DOHH2 (cell line): Measurements from ENCODE around the gene IFITM1.

Experiments used
- H3F3A ChIP-seq: fragments of 200-600 bp; sonication (generic), shearing (Covaris generic); 2 replicates; pipeline ENCODE4 v1.6.0; 2016; ENCODE audit warnings: antibody characterized with exemption, mild to moderate bottlenecking; ENCODE audit not compliant: control insufficient read depth, insufficient read depth
- H3K27ac ChIP-seq: fragments of 200-600 bp; sonication (generic); 2 replicates; pipeline ENCODE4 v1.5.1; 2014; ENCODE audit warnings: low read depth, mild to moderate bottlenecking, low read length, moderate library complexity
- H3K27me3 ChIP-seq: fragments of 200-600 bp; sonication (generic); 2 replicates; pipeline ENCODE4 v1.6.1; 2014; ENCODE audit warnings: mild to moderate bottlenecking, low read length, mixed read lengths; ENCODE audit not compliant: control insufficient read depth
- H3K36me3 ChIP-seq: fragments of 200-600 bp; sonication (generic); 2 replicates; pipeline ENCODE4 v1.6.1; 2014; ENCODE audit warnings: mild to moderate bottlenecking, low read length, moderate library complexity, mixed read lengths; ENCODE audit not compliant: control insufficient read depth
- H3K4me1 ChIP-seq: fragments of 200-600 bp; sonication (generic); 2 replicates; pipeline ENCODE4 v1.6.1; 2014; ENCODE audit warnings: mild to moderate bottlenecking, low read length, mixed read lengths; ENCODE audit not compliant: control insufficient read depth
- H3K4me2 ChIP-seq: fragments of 200-600 bp; sonication (generic); 2 replicates; pipeline ENCODE4 v1.6.0; 2014; ENCODE audit warnings: mild to moderate bottlenecking, low read length, moderate library complexity
- H3K4me3 ChIP-seq: fragments of 200-600 bp; sonication (generic); 2 replicates; pipeline ENCODE4 v1.5.1; 2014; ENCODE audit warnings: mild to moderate bottlenecking, low read length, mixed read lengths
- H3K79me2 ChIP-seq: fragments of 200-600 bp; sonication (generic); 2 replicates; pipeline ENCODE4 v1.6.1; 2014; ENCODE audit warnings: mild to moderate bottlenecking, low read length, mixed read lengths; ENCODE audit not compliant: control insufficient read depth
- H3K9me2 ChIP-seq: fragments of 200-600 bp; sonication (generic); replicated peaks from 2 replicates; pipeline ENCODE4 v1.6.1; 2014; ENCODE audit warnings: mild to moderate bottlenecking, low read length, mixed read lengths; ENCODE audit not compliant: control insufficient read depth
- H3K9me3 ChIP-seq: fragments of 200-600 bp; sonication (generic); 2 replicates; pipeline ENCODE4 v1.6.1; 2014; ENCODE audit warnings: antibody characterized with exemption, low read length, mixed read lengths; ENCODE audit not compliant: control insufficient read depth, insufficient read depth
- H4K20me1 ChIP-seq: fragments of 200-600 bp; sonication (generic); 2 replicates; pipeline ENCODE4 v1.6.0; 2014; ENCODE audit warnings: low read depth, mild to moderate bottlenecking, antibody characterized with exemption, low read length, moderate library complexity; ENCODE audit not compliant: control insufficient read depth, insufficient read depth
- CTCF ChIP-seq: fragments of 200-600 bp; sonication (generic); IDR thresholded peaks from one replicate; pipeline ENCODE4 v1.5.1; 2014; ENCODE audit warnings: antibody characterized with exemption, mild to moderate bottlenecking, low read depth, low read length; ENCODE audit not compliant: poor library complexity, severe bottlenecking
- EZH2phosphoT487 ChIP-seq: fragments of 200-600 bp; sonication (generic); IDR thresholded peaks from 2 replicates; pipeline ENCODE4 v1.6.1; 2017; ENCODE audit warnings: borderline replicate concordance, mild to moderate bottlenecking, antibody characterized with exemption, low read length, moderate library complexity, mixed read lengths

The IFITM1 gene

GRCh38 chr11:304061-304506 is 9.8 kb upstream of the IFITM1 start:
- Histone ChIP-seq H3K36me3 (no peaks in the 10 kb centered on the region), H3K27ac (no peak overlapping the region), H3K4me1 (peaks cover 26% of the 10 kb centered on the region), H3K4me2 (no peak overlapping the region), H3F3A (peaks cover 3% of the 10 kb centered on the region; the same call in 1 of the 2 replicates), H3K9me2 (no peaks in the 10 kb centered on the region), H4K20me1 (no peaks in the 10 kb centered on the region), H3K9me3 (no peaks in the 10 kb centered on the region), H3K79me2 (no peaks in the 10 kb centered on the region), H3K4me3 (no peak overlapping the region), H3K27me3 (peaks cover 6% of the 10 kb centered on the region; the same call in 1 of the 2 replicates)
- TF ChIP-seq EZH2phosphoT487 (no peak), CTCF (no peak)

GRCh38 chr11:304915-305843 is 8.7 kb upstream of the IFITM1 start:
- Histone ChIP-seq H3K27ac (no peak overlapping the region), H4K20me1 (no peaks in the 10 kb centered on the region), H3K4me1 (peaks cover 26% of the 10 kb centered on the region), H3K36me3 (no peaks in the 10 kb centered on the region), H3K4me2 (no peak overlapping the region), H3F3A (peaks cover 7% of the 10 kb centered on the region; the same call in 1 of the 2 replicates), H3K79me2 (no peaks in the 10 kb centered on the region), H3K27me3 (peaks cover 13% of the 10 kb centered on the region), H3K4me3 (no peak overlapping the region), H3K9me3 (no peaks in the 10 kb centered on the region), H3K9me2 (no peaks in the 10 kb centered on the region)
- no peak for TF ChIP-seq EZH2phosphoT487
- TF ChIP-seq CTCF: peak; percentile 76

- H3K4me2 ChIP-seq: no peak overlapping the region
- no peak overlapping the region for H3K4me3 ChIP-seq
- no peaks in the 10 kb centered on the region for H4K20me1 ChIP-seq
- TF ChIP-seq CTCF (no peak), EZH2phosphoT487 (no peak)
- H3F3A ChIP-seq: peaks cover 7% of the 10 kb centered on the region; the same call in 1 of the 2 replicates
- H3K9me3 ChIP-seq: no peaks in the 10 kb centered on the region
- no peaks in the 10 kb centered on the region for H3K79me2 ChIP-seq
- H3K36me3 ChIP-seq: no peaks in the 10 kb centered on the region
- no peaks in the 10 kb centered on the region for H3K9me2 ChIP-seq
- peaks cover 8% of the 10 kb centered on the region for H3K27me3 ChIP-seq
- peaks cover 26% of the 10 kb centered on the region for H3K4me1 ChIP-seq
- no peak overlapping the region for H3K27ac ChIP-seq
Observed at GRCh38 chr11:305844-306211, 8.0 kb upstream of the IFITM1 start.
